ENCODE data around the gene CHST11.

DNA sequence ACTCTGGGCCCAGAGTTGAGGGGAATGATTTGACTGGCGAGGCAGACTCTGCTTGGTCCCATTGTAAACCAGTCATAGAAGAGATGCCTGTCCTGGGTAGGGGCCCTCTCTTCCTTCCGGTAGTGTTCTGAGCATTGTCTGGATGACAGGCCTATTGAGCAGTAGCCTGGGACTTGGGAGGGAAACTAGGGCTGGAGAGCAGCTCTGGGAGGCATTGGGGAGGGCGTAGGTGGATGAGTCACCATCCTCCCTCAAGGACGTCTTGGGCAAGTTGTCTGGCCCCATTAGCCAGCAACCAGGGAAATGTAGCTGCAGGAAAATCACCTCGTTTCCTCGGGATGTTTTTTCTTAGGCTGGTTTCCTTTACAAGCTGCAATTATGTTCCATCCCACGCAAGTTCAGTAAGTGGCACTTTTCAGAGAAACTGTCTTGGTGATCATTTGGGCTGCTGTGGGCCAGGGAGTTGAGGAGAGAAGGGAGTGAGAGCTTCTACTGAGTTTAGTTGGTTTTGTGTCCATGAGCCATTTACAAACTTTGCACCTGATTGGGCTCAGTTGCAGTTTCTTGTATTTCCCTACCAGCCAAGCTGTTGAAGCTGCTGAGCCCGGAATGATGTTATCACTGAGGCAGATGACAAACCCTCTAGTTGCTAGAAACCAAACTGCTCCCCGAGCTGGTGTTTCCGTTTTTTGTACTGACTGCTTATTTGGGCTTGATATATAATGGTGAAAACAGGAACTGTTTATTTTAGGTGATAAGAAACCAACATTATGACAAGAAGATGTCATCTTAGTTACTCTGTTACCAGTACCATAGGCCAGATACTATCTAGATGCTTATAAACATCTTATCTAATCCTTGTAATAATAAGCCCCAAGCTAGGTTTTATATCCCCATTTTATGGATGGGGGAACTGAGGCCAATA, 147.6 kb downstream of the CHST11 start:
- TF ChIP-seq CEBPB (IDR thresholded peaks at IDR 0.05; ENCODE audit: low read depth, low read length) (peak; percentile 88), POLR2A (IDR thresholded peaks at IDR 0.05; ENCODE audit: low read depth, low read length) (no peak), RFX5 (IDR thresholded peaks at IDR 0.05; ENCODE audit: low read depth, low read length) (no peak), RAD21 (IDR thresholded peaks at IDR 0.05; ENCODE audit: low read length) (no peak), RCOR1 (IDR thresholded peaks at IDR 0.05; ENCODE audit: insufficient replicate concordance, low read length) (no peak), CHD1 (IDR thresholded peaks at IDR 0.05; ENCODE audit: low read depth, low read length) (no peak), FOS (IDR thresholded peaks at IDR 0.05; ENCODE audit: low read depth, low read length) (peak; percentile 93), MXI1 (IDR thresholded peaks at IDR 0.05; ENCODE audit: borderline replicate concordance, low read depth, low read length) (no peak)
- TF ChIP-seq, protein P1, sequence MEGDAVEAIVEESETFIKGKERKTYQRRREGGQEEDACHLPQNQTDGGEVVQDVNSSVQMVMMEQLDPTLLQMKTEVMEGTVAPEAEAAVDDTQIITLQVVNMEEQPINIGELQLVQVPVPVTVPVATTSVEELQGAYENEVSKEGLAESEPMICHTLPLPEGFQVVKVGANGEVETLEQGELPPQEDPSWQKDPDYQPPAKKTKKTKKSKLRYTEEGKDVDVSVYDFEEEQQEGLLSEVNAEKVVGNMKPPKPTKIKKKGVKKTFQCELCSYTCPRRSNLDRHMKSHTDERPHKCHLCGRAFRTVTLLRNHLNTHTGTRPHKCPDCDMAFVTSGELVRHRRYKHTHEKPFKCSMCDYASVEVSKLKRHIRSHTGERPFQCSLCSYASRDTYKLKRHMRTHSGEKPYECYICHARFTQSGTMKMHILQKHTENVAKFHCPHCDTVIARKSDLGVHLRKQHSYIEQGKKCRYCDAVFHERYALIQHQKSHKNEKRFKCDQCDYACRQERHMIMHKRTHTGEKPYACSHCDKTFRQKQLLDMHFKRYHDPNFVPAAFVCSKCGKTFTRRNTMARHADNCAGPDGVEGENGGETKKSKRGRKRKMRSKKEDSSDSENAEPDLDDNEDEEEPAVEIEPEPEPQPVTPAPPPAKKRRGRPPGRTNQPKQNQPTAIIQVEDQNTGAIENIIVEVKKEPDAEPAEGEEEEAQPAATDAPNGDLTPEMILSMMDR (conservative IDR thresholded peaks at IDR 0.05; ENCODE audit: low read depth, low read length): no peak
- TF ChIP-seq, protein P2, sequence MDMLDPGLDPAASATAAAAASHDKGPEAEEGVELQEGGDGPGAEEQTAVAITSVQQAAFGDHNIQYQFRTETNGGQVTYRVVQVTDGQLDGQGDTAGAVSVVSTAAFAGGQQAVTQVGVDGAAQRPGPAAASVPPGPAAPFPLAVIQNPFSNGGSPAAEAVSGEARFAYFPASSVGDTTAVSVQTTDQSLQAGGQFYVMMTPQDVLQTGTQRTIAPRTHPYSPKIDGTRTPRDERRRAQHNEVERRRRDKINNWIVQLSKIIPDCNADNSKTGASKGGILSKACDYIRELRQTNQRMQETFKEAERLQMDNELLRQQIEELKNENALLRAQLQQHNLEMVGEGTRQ (IDR thresholded peaks at IDR 0.05; ENCODE audit: low read depth, low read length): no peak
- TF ChIP-seq, protein P3, sequence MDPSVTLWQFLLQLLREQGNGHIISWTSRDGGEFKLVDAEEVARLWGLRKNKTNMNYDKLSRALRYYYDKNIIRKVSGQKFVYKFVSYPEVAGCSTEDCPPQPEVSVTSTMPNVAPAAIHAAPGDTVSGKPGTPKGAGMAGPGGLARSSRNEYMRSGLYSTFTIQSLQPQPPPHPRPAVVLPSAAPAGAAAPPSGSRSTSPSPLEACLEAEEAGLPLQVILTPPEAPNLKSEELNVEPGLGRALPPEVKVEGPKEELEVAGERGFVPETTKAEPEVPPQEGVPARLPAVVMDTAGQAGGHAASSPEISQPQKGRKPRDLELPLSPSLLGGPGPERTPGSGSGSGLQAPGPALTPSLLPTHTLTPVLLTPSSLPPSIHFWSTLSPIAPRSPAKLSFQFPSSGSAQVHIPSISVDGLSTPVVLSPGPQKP (IDR thresholded peaks at IDR 0.05; ENCODE audit: borderline replicate concordance, low read depth, low read length): no peak
